ENCODE data around the gene TBL3. TPM values are rescaled to one million over a fixed set of nuclear protein-coding genes. Genes with fewer than 3 reads are reported as not detected.

TBL3 gene
- total RNA-seq, 2 experiments from 2014 or later: 49.9 to 67.2 TPM

GRCh38 chr16:1983544-1984346 is 11.9 kb downstream of the TBL3 start, which contains the start of gene GFER:
GFER (plus strand) TSS chr16:1984193; CDS start chr16:1984219, 26 bp downstream.
- POLR2A ChIA-PET: no interaction called here
- no TSS peak for BruUV-seq (replicated peaks)
- peak; percentile 80 for DNase-seq (ENCODE audit: low spot score)
- Histone ChIP-seq H3K4me1 (ENCODE audit: insufficient read depth, low read length, poor library complexity, severe bottlenecking) (peaks cover 14% of the 10 kb centered on the region), H3K36me3 (ENCODE audit: insufficient read depth, low read length) (peaks cover 18% of the 10 kb centered on the region; the same call in 1 of the 2 replicates), H3K79me2 (ENCODE audit: insufficient read depth, low read depth, low read length) (no peaks in the 10 kb centered on the region), H3K4me3 (ENCODE audit: low read depth, low read length, poor library complexity, severe bottlenecking) (peak within 1 kb of the TSS; percentile 82), H3K4me2 (ENCODE audit: low read length) (peak within 1 kb of the TSS; percentile 85), H3K9me3 (ENCODE audit: low read length) (no peaks in the 10 kb centered on the region), H4K20me1 (ENCODE audit: insufficient read depth, low read length) (no peaks in the 10 kb centered on the region), H3K9me2 (ENCODE audit: insufficient read depth, low read length) (no peaks in the 10 kb centered on the region), H2AFZ (ENCODE audit: low read length) (peak within 1 kb of the TSS; percentile 44; the same call in 1 of the 2 replicates), H3K27ac (ENCODE audit: low read depth, low read length, poor library complexity, severe bottlenecking) (peak within 1 kb of the TSS; percentile 37)
- TF ChIP-seq EZH2phosphoT487 (IDR thresholded peaks at IDR 0.05; ENCODE audit: borderline replicate concordance, low read depth, low read length) (no peak), CTCF (conservative IDR thresholded peaks at IDR 0.05; ENCODE audit: low read length) (peak; percentile 59; the same call in 1 of the 2 replicates)
- intact Hi-C loops (cut with micrococcal nuclease; ENCODE audit: unreplicated experiment): loop anchor here (1.0 kb wide), 1 partner anchor 11 kb away; the partner anchor contains the start of gene TBL3
- CTCF ChIA-PET (ENCODE audit: unreplicated experiment): no interaction called here

GRCh38 chr16:1984347-1985225 is 12.7 kb downstream of the TBL3 start:
- peak overlapping the region; percentile 85 for H3K4me2 ChIP-seq (ENCODE audit: low read length)
- no peaks in the 10 kb centered on the region for H3K79me2 ChIP-seq (ENCODE audit: insufficient read depth, low read depth, low read length)
- no peaks in the 10 kb centered on the region for H3K9me2 ChIP-seq (ENCODE audit: insufficient read depth, low read length)
- H3K9me3 ChIP-seq (ENCODE audit: low read length): no peaks in the 10 kb centered on the region
- peaks cover 13% of the 10 kb centered on the region; the same call in 1 of the 2 replicates for H3K36me3 ChIP-seq (ENCODE audit: insufficient read depth, low read length)
- H3K4me3 ChIP-seq (ENCODE audit: low read depth, low read length, poor library complexity, severe bottlenecking): peak overlapping the region; percentile 82
- intact Hi-C loops (cut with micrococcal nuclease; ENCODE audit: unreplicated experiment): loop anchor here (1.0 kb wide), 1 partner anchor 12 kb away; the partner anchor contains the start of gene TBL3
- ChIA-PET CTCF (ENCODE audit: unreplicated experiment) (no interaction called here), POLR2A (interaction anchor here (0.7 to 1.1 kb wide), 2 partner anchors 13 to 188 kb away, joined by 3 read pairs; partner anchors contain the start of gene TBL3)
- no peak for TF ChIP-seq CTCF (conservative IDR thresholded peaks at IDR 0.05; ENCODE audit: low read length)
- TF ChIP-seq EZH2phosphoT487 (IDR thresholded peaks at IDR 0.05; ENCODE audit: borderline replicate concordance, low read depth, low read length): no peak
- TSS peak; percentile 36 for BruUV-seq (replicated peaks)
- peak overlapping the region; percentile 37 for H3K27ac ChIP-seq (ENCODE audit: low read depth, low read length, poor library complexity, severe bottlenecking)
- DNase-seq (ENCODE audit: low spot score): peak; percentile 19
- no peaks in the 10 kb centered on the region for H4K20me1 ChIP-seq (ENCODE audit: insufficient read depth, low read length)
- peak overlapping the region; percentile 44; the same call in 1 of the 2 replicates for H2AFZ ChIP-seq (ENCODE audit: low read length)
- peaks cover 14% of the 10 kb centered on the region for H3K4me1 ChIP-seq (ENCODE audit: insufficient read depth, low read length, poor library complexity, severe bottlenecking)
